Measurements from ENCODE around the gene MYH15. TPM values are rescaled to one million over a fixed set of nuclear protein-coding genes. Genes with fewer than 3 reads are reported as not detected.

MYH15 gene
- polyA plus RNA-seq, 3 donors = not detected

- Histone ChIP-seq H3K4me3 (replicated peaks in 1 of 3; ENCODE audit: low read depth in 2 of 3, low read length in 3 of 3) (no peak overlapping the region), H3K9me3 (replicated peaks in 1 of 2; ENCODE audit: control insufficient read depth in 1 of 2, insufficient read depth in 1 of 2, low read length in 2 of 2) (no peaks in the 10 kb centered on the region), H3K4me2 (replicated peaks; ENCODE audit: extremely low read depth, low read length, poor library complexity, severe bottlenecking) (no peak overlapping the region), H3K9ac (ENCODE audit: insufficient read depth, low read length, poor library complexity, severe bottlenecking) (no peak overlapping the region), H3K4me1 (ENCODE audit: control insufficient read depth in 1 of 2, insufficient read depth in 2 of 2, low read length in 2 of 2) (no peaks in the 10 kb centered on the region), H3K27me3 (ENCODE audit: control insufficient read depth in 2 of 2, insufficient read depth in 2 of 2, low read length in 2 of 2) (no peaks in the 10 kb centered on the region), H3K27ac (ENCODE audit: low read depth in 1 of 2, low read length in 2 of 2) (no peak overlapping the region), H3K79me2 (ENCODE audit: insufficient read depth, low read length) (no peaks in the 10 kb centered on the region), H4K20me1 (ENCODE audit: insufficient read depth, low read length) (no peaks in the 10 kb centered on the region), H2AFZ (ENCODE audit: insufficient read depth, low read depth, low read length, poor library complexity, severe bottlenecking) (no peak overlapping the region), H3K36me3 (replicated peaks in 1 of 2; ENCODE audit: control insufficient read depth in 1 of 2, insufficient read depth in 2 of 2, low read length in 2 of 2) (no peaks in the 10 kb centered on the region)
- Mint-ChIP-seq H3K36me3 (no peaks in the 10 kb centered on the region), H3K4me3 (no peak overlapping the region), H3K9me3 (peaks cover 0 to 2% (median 0%) of the 10 kb centered on the region in 7 donors), H3K27me3 (ENCODE audit: low read depth in 3 of 3) (peaks cover 0 to 2% (median 0%) of the 10 kb centered on the region in 3 donors), H3K27ac (no peak overlapping the region), H3K4me1 (peaks cover 1% of the 10 kb centered on the region)
- no peak for TF ChIP-seq CTCF (IDR thresholded peaks at IDR 0.05)
- intact Hi-C loops (cut with micrococcal nuclease) = loop anchor here in 1 of 2 donors (10.0 kb wide), 1 partner anchor 1230 kb away; no protein-coding TSS in a partner anchor
- no CpG with 5 or more reads among the region's 1 CpG for WGBS (ENCODE audit: insufficient coverage)
- no peak for DNase-seq
Observed at GRCh38 chr3:108475220-108475782, 35.1 kb downstream of the MYH15 start.

- H4K20me1 ChIP-seq (ENCODE audit: insufficient read depth, low read length) = no peaks in the 10 kb centered on the region
- TF ChIP-seq CTCF (IDR thresholded peaks at IDR 0.05) = no peak
- H3K27me3 Mint-ChIP-seq (ENCODE audit: low read depth in 3 of 3) = peaks cover 0 to 2% (median 0%) of the 10 kb centered on the region in 3 donors
- no peaks in the 10 kb centered on the region for H3K79me2 ChIP-seq (ENCODE audit: insufficient read depth, low read length)
- no peaks in the 10 kb centered on the region for H3K4me1 ChIP-seq (ENCODE audit: control insufficient read depth in 1 of 2, insufficient read depth in 2 of 2, low read length in 2 of 2)
- intact Hi-C loops (cut with micrococcal nuclease) = loop anchor here in 1 of 2 donors (10.0 kb wide), 1 partner anchor 1230 kb away; no protein-coding TSS in a partner anchor
- peaks cover 1% of the 10 kb centered on the region for H3K4me1 Mint-ChIP-seq
- H3K27ac ChIP-seq (ENCODE audit: low read depth in 1 of 2, low read length in 2 of 2) = no peak overlapping the region
- no peak for DNase-seq
- no peak overlapping the region for H3K9ac ChIP-seq (ENCODE audit: insufficient read depth, low read length, poor library complexity, severe bottlenecking)
- peaks cover 0 to 2% (median 0%) of the 10 kb centered on the region in 7 donors for H3K9me3 Mint-ChIP-seq
- H3K36me3 Mint-ChIP-seq = no peaks in the 10 kb centered on the region
- no peaks in the 10 kb centered on the region for H3K36me3 ChIP-seq (replicated peaks in 1 of 2; ENCODE audit: control insufficient read depth in 1 of 2, insufficient read depth in 2 of 2, low read length in 2 of 2)
- no peak overlapping the region for H3K27ac Mint-ChIP-seq
- no peaks in the 10 kb centered on the region for H3K9me3 ChIP-seq (replicated peaks in 1 of 2; ENCODE audit: control insufficient read depth in 1 of 2, insufficient read depth in 1 of 2, low read length in 2 of 2)
- WGBS (ENCODE audit: insufficient coverage) = no CpG with 5 or more reads among the region's 3 CpGs
- no peak overlapping the region for H3K4me3 ChIP-seq (replicated peaks in 1 of 3; ENCODE audit: low read depth in 2 of 3, low read length in 3 of 3)
- no peaks in the 10 kb centered on the region for H3K27me3 ChIP-seq (ENCODE audit: control insufficient read depth in 2 of 2, insufficient read depth in 2 of 2, low read length in 2 of 2)
- no peak overlapping the region for H2AFZ ChIP-seq (ENCODE audit: insufficient read depth, low read depth, low read length, poor library complexity, severe bottlenecking)
- no peak overlapping the region for H3K4me3 Mint-ChIP-seq
- no peak overlapping the region for H3K4me2 ChIP-seq (replicated peaks; ENCODE audit: extremely low read depth, low read length, poor library complexity, severe bottlenecking)
Observed at GRCh38 chr3:108474581-108474980, 35.8 kb downstream of the MYH15 start.

Measured in CD14-positive monocyte (primary cell).